IMR-90 (cell line): ENCODE data around the gene SLC7A10. TPM values are rescaled to one million over a fixed set of nuclear protein-coding genes. Genes with fewer than 3 reads are reported as not detected.

Experiments
- ATAC-seq: fragments of 200-7000 bp; cut with Tn5 transposase; 2 replicates; pipeline ENCODE4 v1.9.1; 2020; ENCODE audit warnings: low read depth, mild to moderate bottlenecking, moderate library complexity
- BruUV-seq: library from RNA; stranded (reverse); fragments of 400-500 nt; replicated peaks from 2 replicates; lab custom pipeline; 2021; lab: Mats Ljungman, UMichigan
- CTCF ChIA-PET: fragments of 300-600 bp; formaldehyde crosslinking; extraction: SDS; loops from one replicate; lab custom pipeline; 2021; ENCODE audit warnings: antibody characterized with exemption; lab: Yijun Ruan, JAX
- POLR2A ChIA-PET: fragments of 300-600 bp; sonication (Branson Sonifier 250); formaldehyde crosslinking; loops from one replicate; lab custom pipeline; 2022; ENCODE audit warnings: antibody characterized with exemption; ENCODE audit not compliant: unreplicated experiment; lab: Charles Lee
- DNase-seq: peaks from one replicate; pipeline ENCODE4 v3.0.0; 2013
- H2AFZ ChIP-seq: replicated peaks from 2 replicates; pipeline ENCODE3; 2013; ENCODE audit warnings: low read length, mild to moderate bottlenecking; ENCODE audit not compliant: poor library complexity
- H2AK5ac ChIP-seq: 2 replicates; pipeline ENCODE4 v1.6.1; 2013; ENCODE audit warnings: low read depth, low read length, inconsistent platforms
- H2AK9ac ChIP-seq: replicated peaks from 2 replicates; pipeline ENCODE3; 2013; ENCODE audit warnings: mild to moderate bottlenecking, low read depth, low read length, moderate library complexity; ENCODE audit not compliant: poor library complexity
- H2BK120ac ChIP-seq: 2 replicates; pipeline ENCODE4 v1.6.1; 2013; ENCODE audit warnings: low read depth, low read length, inconsistent platforms
- H2BK15ac ChIP-seq: 3 replicates; pipeline ENCODE4 v1.6.1; 2013; ENCODE audit warnings: low read depth, low read length, inconsistent platforms
- H2BK20ac ChIP-seq: 2 replicates; pipeline ENCODE4 v1.6.1; 2013; ENCODE audit warnings: low read depth, mild to moderate bottlenecking, inconsistent platforms, low read length, moderate library complexity
- H2BK5ac ChIP-seq: 2 replicates; pipeline ENCODE4 v1.6.1; 2013; ENCODE audit warnings: mild to moderate bottlenecking, low read depth, low read length, inconsistent platforms; ENCODE audit not compliant: poor library complexity, severe bottlenecking
- H3K14ac ChIP-seq: replicated peaks from 2 replicates; pipeline ENCODE4 v1.6.1; 2013; ENCODE audit warnings: low read depth, low read length, inconsistent platforms
- H3K18ac ChIP-seq: 2 replicates; pipeline ENCODE4 v1.6.1; 2013; ENCODE audit warnings: low read depth, low read length, control low read depth
- H3K23ac ChIP-seq: 2 replicates; pipeline ENCODE4 v1.6.1; 2013; ENCODE audit warnings: low read depth, low read length, inconsistent platforms
- H3K27ac ChIP-seq: 2 replicates; pipeline ENCODE4 v1.5.1; 2013; ENCODE audit warnings: mild to moderate bottlenecking, control low read depth, low read length; ENCODE audit not compliant: insufficient read depth
- H3K27me3 ChIP-seq: 2 replicates; pipeline ENCODE4 v1.6.1; 2013; ENCODE audit warnings: low read length; ENCODE audit not compliant: control insufficient read depth, insufficient read depth
- H3K36me3 ChIP-seq: 2 replicates; pipeline ENCODE4 v1.6.1; 2013; ENCODE audit warnings: low read length, mixed read lengths; ENCODE audit not compliant: control insufficient read depth, insufficient read depth
- H3K4ac ChIP-seq: 2 replicates; pipeline ENCODE4 v1.6.1; 2013; ENCODE audit warnings: low read depth, low read length, inconsistent platforms
- H3K4me1 ChIP-seq: 2 replicates; pipeline ENCODE4 v1.6.1; 2013; ENCODE audit warnings: low read length, mixed read lengths; ENCODE audit not compliant: control insufficient read depth, insufficient read depth
- H3K4me2 ChIP-seq: 2 replicates; pipeline ENCODE4 v1.6.1; 2013; ENCODE audit warnings: low read depth, mild to moderate bottlenecking, control low read depth, low read length, moderate library complexity
- H3K4me3 ChIP-seq: 2 replicates; pipeline ENCODE4 v1.5.1; 2013; ENCODE audit warnings: low read depth, mild to moderate bottlenecking, control low read depth, low read length, moderate library complexity; ENCODE audit not compliant: insufficient read depth
- H3K56ac ChIP-seq: 2 replicates; pipeline ENCODE4 v1.6.1; 2013; ENCODE audit warnings: low read length, inconsistent platforms; ENCODE audit not compliant: insufficient read depth; ENCODE audit errors: extremely low read depth
- H3K79me1 ChIP-seq, 2 experiments: 2 replicates each; pipeline ENCODE4 v1.6.1; 2013; ENCODE audit warnings: low read length in 2 of 2, inconsistent platforms in 1 of 2, low read depth in 1 of 2
- H3K9ac ChIP-seq: 2 replicates; pipeline ENCODE4 v1.6.1; 2013; ENCODE audit warnings: low read depth, low read length, control low read depth
- H3K9me1 ChIP-seq: 2 replicates; pipeline ENCODE4 v1.6.1; 2013; ENCODE audit warnings: low read length, inconsistent platforms; ENCODE audit not compliant: insufficient read depth
- H3K9me3 ChIP-seq: 2 replicates; pipeline ENCODE4 v1.6.1; 2013; ENCODE audit warnings: low read length; ENCODE audit not compliant: control insufficient read depth, insufficient read depth
- H4K20me1 ChIP-seq: 2 replicates; pipeline ENCODE4 v1.6.1; 2013; ENCODE audit warnings: low read length, inconsistent platforms; ENCODE audit not compliant: insufficient read depth
- H4K5ac ChIP-seq: 2 replicates; pipeline ENCODE4 v1.6.1; 2013; ENCODE audit warnings: mild to moderate bottlenecking, low read depth, low read length, control low read depth
- H4K8ac ChIP-seq, 2 experiments: 2 replicates each; pipeline ENCODE4 v1.6.1; 2013; ENCODE audit warnings: low read depth in 2 of 2, low read length in 2 of 2, control low read depth in 1 of 2, inconsistent platforms in 1 of 2
- H4K91ac ChIP-seq: 2 replicates; pipeline ENCODE4 v1.6.1; 2013; ENCODE audit warnings: low read depth, low read length, inconsistent platforms; ENCODE audit not compliant: insufficient read depth
- BHLHE40 ChIP-seq: fragments of 150-350 bp; IDR thresholded peaks from 2 replicates; pipeline ENCODE4 v1.6.1; 2016; ENCODE audit warnings: mild to moderate bottlenecking, low read depth, low read length
- CEBPB ChIP-seq: IDR thresholded peaks from 2 replicates; pipeline ENCODE4 v1.6.1; 2012; ENCODE audit warnings: low read depth, low read length, improper control_type of control experiment
- CHD1 ChIP-seq: IDR thresholded peaks from 2 replicates; pipeline ENCODE4 v1.6.1; 2012; ENCODE audit warnings: low read depth, low read length, improper control_type of control experiment
- ELK1 ChIP-seq: fragments of 150-350 bp; IDR thresholded peaks from 2 replicates; pipeline ENCODE4 v1.6.1; 2016; ENCODE audit warnings: low read depth, mild to moderate bottlenecking, low read length, moderate library complexity, borderline replicate concordance
- FOS ChIP-seq: fragments of 150-350 bp; IDR thresholded peaks from 2 replicates; pipeline ENCODE4 v1.6.1; 2016; ENCODE audit warnings: low read depth, low read length
- MAFK ChIP-seq: IDR thresholded peaks from 2 replicates; pipeline ENCODE4 v1.6.1; 2012; ENCODE audit warnings: low read depth, low read length, improper control_type of control experiment
- MAZ ChIP-seq: IDR thresholded peaks from 2 replicates; pipeline ENCODE4 v1.6.1; 2012; ENCODE audit warnings: low read depth, mild to moderate bottlenecking, low read length, improper control_type of control experiment, moderate library complexity, borderline replicate concordance
- MXI1 ChIP-seq: IDR thresholded peaks from 2 replicates; pipeline ENCODE4 v1.6.1; 2012; ENCODE audit warnings: low read depth, mild to moderate bottlenecking, low read length, moderate library complexity, borderline replicate concordance
- NFE2L2 ChIP-seq: fragments of 150-350 bp; IDR thresholded peaks from 2 replicates; pipeline ENCODE4 v1.6.1; 2016; ENCODE audit warnings: low read depth, mild to moderate bottlenecking, low read length
- POLR2A ChIP-seq: IDR thresholded peaks from 2 replicates; pipeline ENCODE4 v1.6.1; 2012; ENCODE audit warnings: mild to moderate bottlenecking, low read depth, low read length
- RAD21 ChIP-seq: IDR thresholded peaks from 2 replicates; pipeline ENCODE4 v1.6.1; 2012; ENCODE audit warnings: low read length, improper control_type of control experiment
- RCOR1 ChIP-seq: IDR thresholded peaks from 2 replicates; pipeline ENCODE4 v1.6.1; 2012; ENCODE audit warnings: mild to moderate bottlenecking, low read length, improper control_type of control experiment; ENCODE audit not compliant: insufficient replicate concordance
- RFX5 ChIP-seq: IDR thresholded peaks from 2 replicates; pipeline ENCODE4 v1.8.0; 2012; ENCODE audit warnings: low read depth, mild to moderate bottlenecking, low read length, moderate library complexity
- SMC3 ChIP-seq: fragments of 150-350 bp; IDR thresholded peaks from 2 replicates; pipeline ENCODE4 v1.6.1; 2016; ENCODE audit warnings: low read depth, mild to moderate bottlenecking, antibody characterized with exemption, low read length, moderate library complexity
- USF2 ChIP-seq: fragments of 150-350 bp; IDR thresholded peaks from 2 replicates; pipeline ENCODE4 v1.6.1; 2017; ENCODE audit warnings: mild to moderate bottlenecking, antibody characterized with exemption, low read length, low read depth
- WGBS, 2 experiments: methylation state at CpG; one replicate each; pipeline versions ENCODE4 v1.1.5 to v1.1.7; 2013; ENCODE audit warnings: missing lambda C conversion rate in 2 of 2; ENCODE audit not compliant: insufficient read length in 1 of 2; ENCODE audit errors: extremely low coverage in 2 of 2; 5-methylcytosine and 5-hydroxymethylcytosine counted together
- dilution Hi-C: fragments of 300-500 bp; cut with HindIII; formaldehyde crosslinking; loops from one replicate; pipeline ENCODE4 v1.14.3; 2018; ENCODE audit warnings: low sequenced_read_pairs; ENCODE audit not compliant: unreplicated experiment
- in situ Hi-C: fragments of 300-500 bp; cut with MboI; formaldehyde crosslinking; loops from 3 replicates; pipeline ENCODE4 v1.14.3; 2019; ENCODE audit warnings: low sequenced_read_pairs, inconsistent platforms, mixed read lengths
- intact Hi-C: fragments of 100-400 bp; cut with micrococcal nuclease; formaldehyde crosslinking; loops from 2 replicates; pipeline ENCODE4 v1.10.0; 2022
- polyA plus RNA-seq, 3 experiments: library from polyadenylated mRNA; depleted of rRNA; stranded (reverse); fragments of >200 nt; gene quantifications; 2 replicates each; pipeline ENCODE4 v1.2.3, GENCODE V29; 2012; ENCODE audit warnings: low replicate concordance in 1 of 3
- total RNA-seq: library from RNA; depleted of rRNA; stranded (reverse); fragments of >200 nt; gene quantifications from 2 replicates; pipeline ENCODE4 v1.2.3, GENCODE V29; 2012
- TF ChIP-seq, protein P1 (sequence below): conservative IDR thresholded peaks from 2 replicates; pipeline ENCODE4 v1.5.1; 2012; ENCODE audit warnings: mild to moderate bottlenecking, low read depth, low read length, improper control_type of control experiment

Gene SLC7A10
- total and polyA plus RNA-seq, 2 of the 4 experiments (the other 2 are of a cell fraction), result not detected

DNA sequence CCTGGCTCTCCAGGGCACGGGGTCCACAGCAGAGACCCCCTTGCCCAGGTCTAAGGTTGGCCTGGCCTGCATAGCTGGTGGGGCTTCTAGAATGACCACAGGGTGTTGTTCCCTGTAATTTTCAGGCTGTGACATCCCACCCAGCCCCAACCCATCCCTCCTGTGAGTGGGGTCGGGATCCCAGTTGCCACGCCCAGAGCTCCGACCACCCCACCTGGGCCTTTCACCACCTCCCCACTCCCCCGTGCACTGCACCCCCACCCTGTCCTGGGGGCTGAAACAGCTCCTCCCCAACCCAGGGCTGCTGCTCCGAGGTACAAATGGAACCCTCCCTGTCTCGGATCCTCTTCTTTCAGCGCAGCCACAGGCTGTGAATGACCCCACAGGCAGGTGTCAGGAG is 8.4 kb upstream of the SLC7A10 start:
- no peak overlapping the region for H3K23ac ChIP-seq
- in situ Hi-C loops, result loop anchor here (10.0 kb wide), 1 partner anchor 531 kb away; no protein-coding TSS in a partner anchor
- H3K9ac ChIP-seq, result no peak overlapping the region
- H2AK5ac ChIP-seq, result no peak overlapping the region
- no peaks in the 10 kb centered on the region for H3K79me1 ChIP-seq
- H2BK120ac ChIP-seq, result no peak overlapping the region
- POLR2A ChIA-PET, result no interaction called here
- H3K56ac ChIP-seq, result no peak overlapping the region
- 60% methylated on average over 1 of the region's 8 CpGs; no CpG with 5 or more reads in 1 of the 2 experiments for WGBS, 2 experiments
- H2AK9ac ChIP-seq, result no peak overlapping the region
- H3K4me3 ChIP-seq, result no peak overlapping the region
- peaks cover 31% of the 10 kb centered on the region for H3K27me3 ChIP-seq
- no TSS peak for BruUV-seq
- TF ChIP-seq USF2 (no peak), RAD21 (no peak), BHLHE40 (no peak), CHD1 (no peak), CEBPB (no peak), FOS (no peak), MAZ (no peak), RCOR1 (no peak), SMC3 (no peak), RFX5 (no peak), POLR2A (no peak), ELK1 (no peak), MAFK (no peak), NFE2L2 (no peak), MXI1 (no peak)
- TF ChIP-seq, protein P1, sequence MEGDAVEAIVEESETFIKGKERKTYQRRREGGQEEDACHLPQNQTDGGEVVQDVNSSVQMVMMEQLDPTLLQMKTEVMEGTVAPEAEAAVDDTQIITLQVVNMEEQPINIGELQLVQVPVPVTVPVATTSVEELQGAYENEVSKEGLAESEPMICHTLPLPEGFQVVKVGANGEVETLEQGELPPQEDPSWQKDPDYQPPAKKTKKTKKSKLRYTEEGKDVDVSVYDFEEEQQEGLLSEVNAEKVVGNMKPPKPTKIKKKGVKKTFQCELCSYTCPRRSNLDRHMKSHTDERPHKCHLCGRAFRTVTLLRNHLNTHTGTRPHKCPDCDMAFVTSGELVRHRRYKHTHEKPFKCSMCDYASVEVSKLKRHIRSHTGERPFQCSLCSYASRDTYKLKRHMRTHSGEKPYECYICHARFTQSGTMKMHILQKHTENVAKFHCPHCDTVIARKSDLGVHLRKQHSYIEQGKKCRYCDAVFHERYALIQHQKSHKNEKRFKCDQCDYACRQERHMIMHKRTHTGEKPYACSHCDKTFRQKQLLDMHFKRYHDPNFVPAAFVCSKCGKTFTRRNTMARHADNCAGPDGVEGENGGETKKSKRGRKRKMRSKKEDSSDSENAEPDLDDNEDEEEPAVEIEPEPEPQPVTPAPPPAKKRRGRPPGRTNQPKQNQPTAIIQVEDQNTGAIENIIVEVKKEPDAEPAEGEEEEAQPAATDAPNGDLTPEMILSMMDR, result no peak
- no peak overlapping the region for H2BK15ac ChIP-seq
- H4K20me1 ChIP-seq, result no peaks in the 10 kb centered on the region
- H3K36me3 ChIP-seq, result no peaks in the 10 kb centered on the region
- no peak overlapping the region for H4K8ac ChIP-seq
- ATAC-seq (no peak), DNase-seq (no peak)
- no peak overlapping the region for H4K91ac ChIP-seq
- dilution Hi-C loops, result no loop called here
- intact Hi-C loops, result loop anchor here (5.0 kb wide), 1 partner anchor 448 kb away; no protein-coding TSS in a partner anchor
- no peak overlapping the region for H2BK5ac ChIP-seq
- no peak overlapping the region for H4K5ac ChIP-seq
- no peaks in the 10 kb centered on the region for H3K4me1 ChIP-seq
- no peaks in the 10 kb centered on the region; the same call in 1 of the 2 replicates for H3K9me3 ChIP-seq
- H3K18ac ChIP-seq, result no peak overlapping the region
- no peak overlapping the region for H3K14ac ChIP-seq
- no peak overlapping the region for H2AFZ ChIP-seq
- peaks cover 7% of the 10 kb centered on the region; the same call in 1 of the 2 replicates for H3K9me1 ChIP-seq
- no peak overlapping the region for H3K4me2 ChIP-seq
- H2BK20ac ChIP-seq, result no peak overlapping the region
- H3K4ac ChIP-seq, result no peak overlapping the region
- H3K27ac ChIP-seq, result no peak overlapping the region
- CTCF ChIA-PET, result no interaction called here
